Activated CD4-positive, alpha-beta T cell treated with anti-CD3 and anti-CD28 coated beads, Interleukin-2, amount 50 U/mL, for 24 hours (primary cell): ENCODE data around the gene OR51Q1.

ENCODE experiments used
- DNase-seq, 2 donors: peaks; one replicate each; pipeline ENCODE4 v3.0.0-alpha.2; 2020; ENCODE audit warnings: low read depth in 1 of 2, low spot score in 1 of 2

OR51Q1 gene

GRCh38 chr11:5421811-5422210 lies at the start of gene OR51Q1:
Gene OR51Q1, plus strand, starts transcription at chr11:5422111. Its CDS starts 90 bp downstream, at chr11:5422201.
- no peak for DNase-seq

GRCh38 chr11:5380740-5381342 lies 41.1 kb upstream of the OR51Q1 start:
- DNase-seq = peak in 1 of 2 donors; percentile 2

GRCh38 chr11:5383576-5383975 lies 38.3 kb upstream of the OR51Q1 start, which contains the start of gene OR51M1:
Gene OR51M1, plus strand, starts transcription at chr11:5383812. Its CDS starts 5,587 bp downstream, at chr11:5389399.
- no peak for DNase-seq

- DNase-seq = no peak
Measured at GRCh38 chr11:5384335-5384734, 37.6 kb upstream of the OR51Q1 start.

- DNase-seq = no peak
Measured at GRCh38 chr11:5390210-5390609, 31.7 kb upstream of the OR51Q1 start.

- DNase-seq = no peak
Measured at GRCh38 chr11:5394091-5394490, 27.8 kb upstream of the OR51Q1 start.

- DNase-seq = no peak
Measured at GRCh38 chr11:5398936-5399335, 23.0 kb upstream of the OR51Q1 start.

GRCh38 chr11:5405173-5405572 lies 16.7 kb upstream of the OR51Q1 start:
- DNase-seq = no peak

GRCh38 chr11:5420993-5421392 lies 918 bp upstream of the OR51Q1 start:
- DNase-seq = no peak

- DNase-seq = no peak
Measured at GRCh38 chr11:5423131-5423530, 1.2 kb downstream of the OR51Q1 start.

- no peak for DNase-seq
Measured at GRCh38 chr11:5441414-5441813, 19.5 kb downstream of the OR51Q1 start, which contains the start of gene OR51I1. Gene OR51I1, minus strand, starts transcription at chr11:5441514. Its CDS starts 0 bp downstream, at chr11:5441514.

- DNase-seq = no peak
Measured at GRCh38 chr11:5443835-5444393, 22.0 kb downstream of the OR51Q1 start.

GRCh38 chr11:5449023-5449422 lies 27.1 kb downstream of the OR51Q1 start, which contains the start of gene OR51I2:
Gene OR51I2, plus strand, starts transcription at chr11:5449323. Its CDS starts 4,166 bp downstream, at chr11:5453489.
- DNase-seq = no peak

GRCh38 chr11:5449432-5449831 lies 27.5 kb downstream of the OR51Q1 start:
- DNase-seq = no peak

GRCh38 chr11:5460983-5461621 lies 39.2 kb downstream of the OR51Q1 start:
- no peak for DNase-seq

- no peak for DNase-seq
Measured at GRCh38 chr11:5467527-5467926, 45.6 kb downstream of the OR51Q1 start.
